ENCODE measurements around the gene DAPK2.

The DAPK2 gene

DNA sequence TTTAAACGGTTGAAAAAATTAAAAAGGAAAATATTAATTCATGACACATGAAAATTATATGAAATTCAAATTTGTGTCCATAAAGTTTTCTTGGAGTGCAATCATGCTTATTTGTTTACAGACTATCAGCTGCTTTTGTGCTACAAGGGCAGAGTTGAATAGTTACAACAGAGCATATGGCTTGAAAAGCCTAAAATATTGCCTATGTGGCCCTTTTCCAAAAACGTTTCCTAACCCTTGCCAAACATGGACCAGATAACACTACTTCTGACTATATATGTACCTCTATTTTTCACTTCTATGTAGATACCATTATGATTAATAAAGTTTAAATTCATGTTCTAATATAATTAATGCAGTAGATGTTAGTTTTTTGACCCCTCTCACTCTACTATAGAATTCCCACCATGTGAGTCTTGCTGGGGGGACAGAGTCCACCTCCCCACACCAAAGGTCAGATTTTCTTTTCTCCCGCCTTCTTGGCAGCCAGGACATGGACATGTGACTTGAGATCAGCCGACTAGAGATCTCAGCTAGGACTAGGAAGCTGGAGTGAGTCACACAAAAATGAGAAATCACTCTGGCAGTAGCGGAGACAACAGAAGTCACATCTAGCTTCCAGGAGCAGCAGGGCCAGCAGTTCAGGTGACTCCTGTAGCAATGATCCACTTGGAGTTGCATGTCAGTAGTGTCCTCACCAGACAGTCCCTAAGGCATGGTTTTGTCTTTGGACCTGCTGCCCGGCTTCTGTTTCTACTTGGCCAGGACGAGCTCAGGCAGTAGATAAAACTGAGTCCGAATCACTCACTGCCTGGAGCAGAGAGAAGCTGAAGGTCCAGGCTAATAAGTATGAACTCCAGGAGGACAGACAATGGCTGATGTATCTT, 24.9 kb upstream of the DAPK2 start:
- peak overlapping the region; percentile 78 for H3K9ac ChIP-seq (ENCODE audit: low read length)
- no peaks in the 10 kb centered on the region for H3K9me3 ChIP-seq (ENCODE audit: control insufficient read depth, low read length)
- H3K27ac ChIP-seq (ENCODE audit: low read length, poor library complexity, severe bottlenecking), result peak overlapping the region; percentile 56
- no peak overlapping the region for H2BK5ac ChIP-seq (ENCODE audit: low read depth, low read length, poor library complexity, severe bottlenecking)
- no peak overlapping the region for H3K4me3 ChIP-seq (ENCODE audit: insufficient read depth in 1 of 2, low read depth in 1 of 2, low read length in 2 of 2)
- H3K36me3 ChIP-seq (ENCODE audit: control insufficient read depth in 1 of 2, insufficient read depth in 2 of 2, low read depth in 1 of 2, low read length in 2 of 2), result peaks cover 6 to 31% of the 10 kb centered on the region in 2 experiments
- no peak overlapping the region for H2BK15ac ChIP-seq (ENCODE audit: low read depth, poor library complexity, severe bottlenecking)
- H3K23ac ChIP-seq (ENCODE audit: low read length in 2 of 2), result no peak overlapping the region
- H3K18ac ChIP-seq (ENCODE audit: low read depth in 1 of 2, low read length in 2 of 2), result peak overlapping the region; percentile 2 to 68
- DNase-seq, result peak; percentile 85
- peak overlapping the region in 1 of 2 experiments; percentile 83 for H3K14ac ChIP-seq (ENCODE audit: low read length in 2 of 2)
- H2AK5ac ChIP-seq (ENCODE audit: low read length, severe bottlenecking), result no peak overlapping the region
- H2BK120ac ChIP-seq (ENCODE audit: low read depth, low read length), result no peak overlapping the region
- no peak overlapping the region for H2AFZ ChIP-seq (ENCODE audit: low read depth, low read length)
- 73% methylated on average over 6 of the region's 8 CpGs for WGBS
- no peak overlapping the region for H4K8ac ChIP-seq (ENCODE audit: low read length)
- no peak overlapping the region for H4K91ac ChIP-seq (ENCODE audit: low read length)
- no peak overlapping the region for H3K4me2 ChIP-seq (ENCODE audit: low read length, poor library complexity, severe bottlenecking)
- peaks cover 6% of the 10 kb centered on the region for H3K4me1 ChIP-seq (ENCODE audit: control insufficient read depth, insufficient read depth, low read depth, low read length)
- peak overlapping the region in 1 of 2 experiments; percentile 74 for H3K4ac ChIP-seq (ENCODE audit: low read depth in 1 of 2, low read length in 2 of 2)
- peak overlapping the region in 1 of 2 experiments; percentile 48 for H2BK12ac ChIP-seq (ENCODE audit: low read length in 2 of 2)
- H3K27me3 ChIP-seq (ENCODE audit: control insufficient read depth in 1 of 2, insufficient read depth in 1 of 2, low read length in 2 of 2), result no peaks in the 10 kb centered on the region
- peaks cover 6% of the 10 kb centered on the region for H3K79me1 ChIP-seq (replicated peaks; ENCODE audit: low read length, poor library complexity, severe bottlenecking)

DNA sequence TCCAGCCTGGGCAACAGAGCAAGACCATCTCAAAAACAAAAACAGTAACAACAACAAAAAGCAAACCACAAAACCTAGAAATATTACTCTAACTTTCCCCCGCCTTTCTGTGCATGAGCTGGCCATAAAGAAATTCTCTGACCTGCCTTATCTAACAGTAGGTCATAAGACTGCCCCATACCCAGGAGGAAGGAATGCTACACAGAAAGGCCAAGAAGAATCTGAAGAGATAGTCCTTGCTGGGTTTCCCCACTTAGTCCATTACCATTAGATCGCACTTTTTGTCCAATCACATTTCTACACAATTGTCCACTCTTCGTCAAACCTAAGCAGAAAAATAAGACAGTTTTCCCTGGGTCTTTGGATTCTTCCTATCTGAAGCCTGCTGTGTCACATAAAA, 23.8 kb upstream of the DAPK2 start:
- Histone ChIP-seq H3K4me1 (ENCODE audit: control insufficient read depth, insufficient read depth, low read depth, low read length) (peaks cover 6% of the 10 kb centered on the region), H3K27ac (ENCODE audit: low read length, poor library complexity, severe bottlenecking) (no peak overlapping the region), H3K4me2 (ENCODE audit: low read length, poor library complexity, severe bottlenecking) (no peak overlapping the region), H2BK5ac (ENCODE audit: low read depth, low read length, poor library complexity, severe bottlenecking) (no peak overlapping the region), H3K79me1 (replicated peaks; ENCODE audit: low read length, poor library complexity, severe bottlenecking) (peaks cover 5% of the 10 kb centered on the region), H3K9ac (ENCODE audit: low read length) (peak overlapping the region; percentile 78), H3K4ac (ENCODE audit: low read depth in 1 of 2, low read length in 2 of 2) (no peak overlapping the region), H2BK120ac (ENCODE audit: low read depth, low read length) (no peak overlapping the region), H3K9me3 (ENCODE audit: control insufficient read depth, low read length) (no peaks in the 10 kb centered on the region), H2BK12ac (ENCODE audit: low read length in 2 of 2) (no peak overlapping the region), H3K4me3 (ENCODE audit: insufficient read depth in 1 of 2, low read depth in 1 of 2, low read length in 2 of 2) (no peak overlapping the region), H2AFZ (ENCODE audit: low read depth, low read length) (no peak overlapping the region), H2BK15ac (ENCODE audit: low read depth, poor library complexity, severe bottlenecking) (no peak overlapping the region), H3K23ac (ENCODE audit: low read length in 2 of 2) (no peak overlapping the region), H4K8ac (ENCODE audit: low read length) (peak overlapping the region; percentile 36), H4K91ac (ENCODE audit: low read length) (peak overlapping the region; percentile 59), H3K27me3 (ENCODE audit: control insufficient read depth in 1 of 2, insufficient read depth in 1 of 2, low read length in 2 of 2) (no peaks in the 10 kb centered on the region), H2AK5ac (ENCODE audit: low read length, severe bottlenecking) (peak overlapping the region; percentile 26), H3K18ac (ENCODE audit: low read depth in 1 of 2, low read length in 2 of 2) (peak overlapping the region in 1 of 2 experiments; percentile 21), H3K14ac (ENCODE audit: low read length in 2 of 2) (no peak overlapping the region), H3K36me3 (ENCODE audit: control insufficient read depth in 1 of 2, insufficient read depth in 2 of 2, low read depth in 1 of 2, low read length in 2 of 2) (peaks cover 6 to 25% of the 10 kb centered on the region in 2 experiments)
- no peak for DNase-seq
- 97% methylated on average over 3 of the region's 3 CpGs for WGBS

DNA sequence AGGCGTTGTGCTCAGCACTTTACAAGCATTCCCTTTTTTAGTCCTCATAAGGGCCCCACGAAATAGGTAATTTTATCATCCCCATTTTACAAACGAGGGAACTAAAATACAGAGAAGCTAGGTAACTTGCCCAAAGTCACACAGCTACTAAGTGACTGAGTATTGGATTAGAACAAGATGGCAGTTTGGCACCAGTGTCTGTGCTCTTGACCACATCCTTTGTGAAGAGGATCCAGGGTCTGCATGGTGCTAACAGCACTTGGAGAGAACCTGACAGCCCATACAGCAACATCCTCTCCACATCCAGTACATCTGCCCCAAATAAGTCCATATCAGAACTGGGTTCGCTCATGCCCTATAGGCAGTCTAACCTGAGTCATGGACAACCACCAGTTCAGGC, 21.8 kb upstream of the DAPK2 start:
- H3K23ac ChIP-seq (ENCODE audit: low read length in 2 of 2), result no peak overlapping the region
- no peaks in the 10 kb centered on the region for H3K9me3 ChIP-seq (ENCODE audit: control insufficient read depth, low read length)
- no peak overlapping the region for H2AK5ac ChIP-seq (ENCODE audit: low read length, severe bottlenecking)
- H3K4ac ChIP-seq (ENCODE audit: low read depth in 1 of 2, low read length in 2 of 2), result no peak overlapping the region
- no peaks in the 10 kb centered on the region for H3K27me3 ChIP-seq (ENCODE audit: control insufficient read depth in 1 of 2, insufficient read depth in 1 of 2, low read length in 2 of 2)
- H3K4me2 ChIP-seq (ENCODE audit: low read length, poor library complexity, severe bottlenecking), result no peak overlapping the region
- H3K14ac ChIP-seq (ENCODE audit: low read length in 2 of 2), result no peak overlapping the region
- no peak overlapping the region for H4K8ac ChIP-seq (ENCODE audit: low read length)
- H3K4me1 ChIP-seq (ENCODE audit: control insufficient read depth, insufficient read depth, low read depth, low read length), result peaks cover 6% of the 10 kb centered on the region
- peaks cover 4 to 8% of the 10 kb centered on the region in 2 experiments for H3K36me3 ChIP-seq (ENCODE audit: control insufficient read depth in 1 of 2, insufficient read depth in 2 of 2, low read depth in 1 of 2, low read length in 2 of 2)
- H2BK12ac ChIP-seq (ENCODE audit: low read length in 2 of 2), result no peak overlapping the region
- H2BK5ac ChIP-seq (ENCODE audit: low read depth, low read length, poor library complexity, severe bottlenecking), result no peak overlapping the region
- no peak overlapping the region for H2BK120ac ChIP-seq (ENCODE audit: low read depth, low read length)
- no peak overlapping the region for H3K4me3 ChIP-seq (ENCODE audit: insufficient read depth in 1 of 2, low read depth in 1 of 2, low read length in 2 of 2)
- H3K9ac ChIP-seq (ENCODE audit: low read length), result peak overlapping the region; percentile 79
- no peak overlapping the region for H2AFZ ChIP-seq (ENCODE audit: low read depth, low read length)
- WGBS, result 65% methylated on average over 3 of the region's 4 CpGs
- DNase-seq, result no peak
- H3K27ac ChIP-seq (ENCODE audit: low read length, poor library complexity, severe bottlenecking), result no peak overlapping the region
- H3K18ac ChIP-seq (ENCODE audit: low read depth in 1 of 2, low read length in 2 of 2), result no peak overlapping the region
- no peak overlapping the region for H4K91ac ChIP-seq (ENCODE audit: low read length)
- H2BK15ac ChIP-seq (ENCODE audit: low read depth, poor library complexity, severe bottlenecking), result no peak overlapping the region
- no peaks in the 10 kb centered on the region for H3K79me1 ChIP-seq (replicated peaks; ENCODE audit: low read length, poor library complexity, severe bottlenecking)

DNA sequence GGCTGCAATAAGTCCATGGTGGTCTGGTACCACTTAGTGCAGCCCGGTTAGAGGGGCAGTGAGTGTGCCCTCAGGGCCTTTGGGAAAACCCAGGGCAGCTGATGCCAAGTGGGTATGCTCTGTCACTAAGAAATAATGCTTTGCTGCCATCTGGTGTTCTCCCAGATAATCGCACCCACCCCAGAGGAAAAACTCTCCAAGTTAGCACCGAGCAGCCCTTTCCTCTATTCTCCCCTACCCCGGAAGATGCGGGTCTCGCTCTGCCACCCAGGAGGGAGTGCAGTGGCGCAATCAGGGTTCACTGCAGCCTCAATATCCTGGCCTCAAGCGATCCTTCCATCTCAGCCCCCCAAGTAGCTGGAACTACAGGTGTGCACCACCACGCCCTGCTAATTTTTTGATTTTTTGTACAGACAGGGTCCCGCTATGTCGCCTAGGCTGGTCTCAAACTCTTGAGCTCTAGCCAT, 21.3 kb upstream of the DAPK2 start:
- H2AK5ac ChIP-seq (ENCODE audit: low read length, severe bottlenecking), result no peak overlapping the region
- H3K9ac ChIP-seq (ENCODE audit: low read length), result peak overlapping the region; percentile 79
- peaks cover 6% of the 10 kb centered on the region for H3K4me1 ChIP-seq (ENCODE audit: control insufficient read depth, insufficient read depth, low read depth, low read length)
- no peaks in the 10 kb centered on the region for H3K9me3 ChIP-seq (ENCODE audit: control insufficient read depth, low read length)
- no peak overlapping the region for H3K4ac ChIP-seq (ENCODE audit: low read depth in 1 of 2, low read length in 2 of 2)
- H3K4me2 ChIP-seq (ENCODE audit: low read length, poor library complexity, severe bottlenecking), result peak overlapping the region; percentile 29
- H4K91ac ChIP-seq (ENCODE audit: low read length), result no peak overlapping the region
- peak overlapping the region in 1 of 2 experiments; percentile 49 for H2BK12ac ChIP-seq (ENCODE audit: low read length in 2 of 2)
- peaks cover 4 to 5% of the 10 kb centered on the region in 2 experiments for H3K36me3 ChIP-seq (ENCODE audit: control insufficient read depth in 1 of 2, insufficient read depth in 2 of 2, low read depth in 1 of 2, low read length in 2 of 2)
- H3K79me1 ChIP-seq (replicated peaks; ENCODE audit: low read length, poor library complexity, severe bottlenecking), result no peaks in the 10 kb centered on the region
- H3K27ac ChIP-seq (ENCODE audit: low read length, poor library complexity, severe bottlenecking), result no peak overlapping the region
- no peak overlapping the region for H3K14ac ChIP-seq (ENCODE audit: low read length in 2 of 2)
- H3K18ac ChIP-seq (ENCODE audit: low read depth in 1 of 2, low read length in 2 of 2), result no peak overlapping the region
- H2BK15ac ChIP-seq (ENCODE audit: low read depth, poor library complexity, severe bottlenecking), result no peak overlapping the region
- no peak overlapping the region for H2BK120ac ChIP-seq (ENCODE audit: low read depth, low read length)
- DNase-seq, result peak; percentile 74
- H2BK5ac ChIP-seq (ENCODE audit: low read depth, low read length, poor library complexity, severe bottlenecking), result no peak overlapping the region
- H3K23ac ChIP-seq (ENCODE audit: low read length in 2 of 2), result no peak overlapping the region
- H3K27me3 ChIP-seq (ENCODE audit: control insufficient read depth in 1 of 2, insufficient read depth in 1 of 2, low read length in 2 of 2), result no peaks in the 10 kb centered on the region
- H4K8ac ChIP-seq (ENCODE audit: low read length), result no peak overlapping the region
- no peak overlapping the region for H3K4me3 ChIP-seq (ENCODE audit: insufficient read depth in 1 of 2, low read depth in 1 of 2, low read length in 2 of 2)
- H2AFZ ChIP-seq (ENCODE audit: low read depth, low read length), result peak overlapping the region; percentile 43
- 28% methylated on average over 11 of the region's 11 CpGs for WGBS
